ENCODE data around the gene SPACA4. TPM values are rescaled to one million over a fixed set of nuclear protein-coding genes. Genes with fewer than 3 reads are reported as not detected.
A peak's percentile ranks its signal among the peaks of the same experiment; 100 is the strongest.

Gene SPACA4
- total RNA-seq, 2 donors from 2014 or later: not detected

GRCh38 chr19:48650974-48651682 lies 44.6 kb downstream of the SPACA4 start:
- no peaks in the 10 kb centered on the region for H3K36me3 Mint-ChIP-seq
- H3K27ac Mint-ChIP-seq: peak overlapping the region in 1 of 2 donors; percentile 56
- ATAC-seq: no peak
- DNase-seq (ENCODE audit: low spot score in 2 of 2): no peak
- H3K9me3 Mint-ChIP-seq: no peaks in the 10 kb centered on the region

GRCh38 chr19:48651683-48652048 lies 45.1 kb downstream of the SPACA4 start:
- DNase-seq (ENCODE audit: low spot score in 2 of 2) (no peak), ATAC-seq (no peak)
- Mint-ChIP-seq H3K27ac (no peak overlapping the region), H3K36me3 (no peaks in the 10 kb centered on the region), H3K9me3 (no peaks in the 10 kb centered on the region)

- no peak overlapping the region for H3K27ac Mint-ChIP-seq
- H3K36me3 Mint-ChIP-seq: no peaks in the 10 kb centered on the region
- DNase-seq (ENCODE audit: low spot score in 2 of 2) (no peak), ATAC-seq (no peak)
- H3K9me3 Mint-ChIP-seq: no peaks in the 10 kb centered on the region
These were observed 47.9 kb downstream of the SPACA4 start for GRCh38 chr19:48654299-48655059.

GRCh38 chr19:48656840-48657474 lies 50.4 kb downstream of the SPACA4 start:
- no peaks in the 10 kb centered on the region for H3K9me3 Mint-ChIP-seq
- DNase-seq (ENCODE audit: low spot score in 2 of 2) (no peak), ATAC-seq (no peak)
- no peaks in the 10 kb centered on the region for H3K36me3 Mint-ChIP-seq
- no peak overlapping the region for H3K27ac Mint-ChIP-seq

Other genes starting within 250 kb of the SPACA4 start
- gene TMEM143, start 242.8 kb upstream of the SPACA4 start, total RNA-seq: 10 to 100 TPM; 24.1 to 48.1 TPM
- under 1 TPM in 1 of 2 donors, not detected in 1; 0.41 TPM for gene SYNGR4, start 242.4 kb upstream of the SPACA4 start, total RNA-seq
- gene KDELR1, start 215.2 kb upstream of the SPACA4 start, total RNA-seq: 100 to 1,000 TPM in 1 of 2 donors, 10 to 100 TPM in 1; 91.1 to 108 TPM
- under 1 TPM; 0.23 to 0.45 TPM for gene GRIN2D, start 213.1 kb upstream of the SPACA4 start, total RNA-seq
- 10 to 100 TPM; 32.8 to 46.3 TPM for gene GRWD1, start 160.8 kb upstream of the SPACA4 start, total RNA-seq
- 1 to 10 TPM; 2.1 to 2.3 TPM for gene KCNJ14, start 151.2 kb upstream of the SPACA4 start, total RNA-seq
- gene CYTH2, start 137.4 kb upstream of the SPACA4 start, total RNA-seq: 10 to 100 TPM; 32.4 to 64.1 TPM
- gene LMTK3, start 94.9 kb upstream of the SPACA4 start, total RNA-seq: 1 to 10 TPM; 2.9 to 9.5 TPM
- gene SULT2B1, start 54.6 kb upstream of the SPACA4 start, total RNA-seq: not detected
- gene FAM83E, start 8.3 kb downstream of the SPACA4 start, total RNA-seq: 1 to 10 TPM; 5.5 to 9.1 TPM
- gene RPL18, start 12.4 kb downstream of the SPACA4 start, total RNA-seq: 1,000 to 10,000 TPM; 2,030 to 2,264 TPM
- gene SPHK2, start 12.8 kb downstream of the SPACA4 start, total RNA-seq: 10 to 100 TPM; 25.7 to 40.4 TPM
- gene DBP, start 30.6 kb downstream of the SPACA4 start, total RNA-seq: 10 to 100 TPM; 10.5 to 16.9 TPM
- gene CA11, start 39.4 kb downstream of the SPACA4 start, total RNA-seq: 10 to 100 TPM in 1 of 2 donors, 1 to 10 TPM in 1; 7.9 to 10.9 TPM
- gene NTN5, start 66.3 kb downstream of the SPACA4 start, total RNA-seq: 1 to 10 TPM; 1.6 to 2.5 TPM
- gene FUT2, start 89.2 kb downstream of the SPACA4 start, total RNA-seq: not detected
- 1 to 10 TPM; 1.1 to 1.4 TPM for gene MAMSTR, start 113.0 kb downstream of the SPACA4 start, total RNA-seq
- under 1 TPM; 0.19 to 0.66 TPM for gene RASIP1, start 133.9 kb downstream of the SPACA4 start, total RNA-seq
- gene IZUMO1, start 140.2 kb downstream of the SPACA4 start, total RNA-seq: not detected
- under 1 TPM in 1 of 2 donors, not detected in 1; 0.41 TPM for gene FUT1, start 145.9 kb downstream of the SPACA4 start, total RNA-seq
- not detected for gene FGF21, start 148.8 kb downstream of the SPACA4 start, total RNA-seq
- gene BCAT2, start 204.3 kb downstream of the SPACA4 start, total RNA-seq: 10 to 100 TPM; 33.9 to 72.1 TPM
- 1 to 10 TPM; 1.3 to 1.7 TPM for gene HSD17B14, start 229.7 kb downstream of the SPACA4 start, total RNA-seq